ENCODE results near the gene CYP19A1. TPM values are rescaled to one million over a fixed set of nuclear protein-coding genes. Genes with fewer than 3 reads are reported as not detected.

CYP19A1 gene
- polyA plus RNA-seq, 1 donor: 8.3 TPM

Other genes with a start within 250 kb of the CYP19A1 start
- gene TNFAIP8L3, start 243.7 kb downstream of the CYP19A1 start, polyA plus RNA-seq: 3.8 TPM
- gene GLDN, start 3.1 kb upstream of the CYP19A1 start, polyA plus RNA-seq: 0.64 TPM